Lung microvascular endothelial cell (primary cell): ENCODE data around the gene EMP2. TPM values are rescaled to one million over a fixed set of nuclear protein-coding genes. Genes with fewer than 3 reads are reported as not detected.
A peak's percentile ranks its signal among the peaks of the same experiment; 100 is the strongest.

Source experiments
- DNase-seq, 2 donors: peaks; one replicate each; pipeline versions ENCODE4 v3.0.0 to v3.0.0-alpha.2; 2010; ENCODE audit warnings: low read depth in 2 of 2
- total RNA-seq: library from RNA; depleted of rRNA; stranded (reverse); fragments of >200 nt; gene quantifications from 2 replicates; pipeline ENCODE4 v1.2.1, GENCODE V29; 2014

EMP2 gene
- total RNA-seq, 1 donor from 2014 or later, result 32.7 TPM

- DNase-seq, result no peak
These were observed 30.2 kb upstream of the EMP2 start for GRCh38 chr16:10610499-10611184.

DNA sequence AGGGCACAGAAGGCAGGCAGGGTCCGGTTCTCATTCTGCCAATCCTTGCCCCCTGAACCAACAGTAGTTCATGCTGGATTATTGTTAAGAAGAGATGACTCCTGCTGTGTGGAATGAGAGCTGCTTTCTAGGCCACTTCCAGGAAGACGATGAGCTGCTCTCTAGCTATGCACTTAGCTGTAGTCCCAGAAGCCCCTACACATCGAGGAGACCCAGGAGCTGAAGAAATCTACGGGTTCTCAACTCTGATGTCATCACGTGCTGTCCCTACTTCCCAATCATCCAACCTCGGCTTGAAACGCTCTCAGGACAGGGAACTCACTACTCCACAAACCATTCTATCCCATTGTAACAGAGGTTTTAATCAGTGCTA is 29.0 kb upstream of the EMP2 start:
- peak in 1 of 2 donors; percentile 23 for DNase-seq

- no peak for DNase-seq
These were observed 28.4 kb upstream of the EMP2 start for GRCh38 chr16:10608687-10609401.

GRCh38 chr16:10607157-10607556 is 26.8 kb upstream of the EMP2 start:
- DNase-seq, result no peak

GRCh38 chr16:10606607-10607006 is 26.2 kb upstream of the EMP2 start:
- no peak for DNase-seq

GRCh38 chr16:10605636-10606035 is 25.2 kb upstream of the EMP2 start:
- DNase-seq, result no peak

DNA sequence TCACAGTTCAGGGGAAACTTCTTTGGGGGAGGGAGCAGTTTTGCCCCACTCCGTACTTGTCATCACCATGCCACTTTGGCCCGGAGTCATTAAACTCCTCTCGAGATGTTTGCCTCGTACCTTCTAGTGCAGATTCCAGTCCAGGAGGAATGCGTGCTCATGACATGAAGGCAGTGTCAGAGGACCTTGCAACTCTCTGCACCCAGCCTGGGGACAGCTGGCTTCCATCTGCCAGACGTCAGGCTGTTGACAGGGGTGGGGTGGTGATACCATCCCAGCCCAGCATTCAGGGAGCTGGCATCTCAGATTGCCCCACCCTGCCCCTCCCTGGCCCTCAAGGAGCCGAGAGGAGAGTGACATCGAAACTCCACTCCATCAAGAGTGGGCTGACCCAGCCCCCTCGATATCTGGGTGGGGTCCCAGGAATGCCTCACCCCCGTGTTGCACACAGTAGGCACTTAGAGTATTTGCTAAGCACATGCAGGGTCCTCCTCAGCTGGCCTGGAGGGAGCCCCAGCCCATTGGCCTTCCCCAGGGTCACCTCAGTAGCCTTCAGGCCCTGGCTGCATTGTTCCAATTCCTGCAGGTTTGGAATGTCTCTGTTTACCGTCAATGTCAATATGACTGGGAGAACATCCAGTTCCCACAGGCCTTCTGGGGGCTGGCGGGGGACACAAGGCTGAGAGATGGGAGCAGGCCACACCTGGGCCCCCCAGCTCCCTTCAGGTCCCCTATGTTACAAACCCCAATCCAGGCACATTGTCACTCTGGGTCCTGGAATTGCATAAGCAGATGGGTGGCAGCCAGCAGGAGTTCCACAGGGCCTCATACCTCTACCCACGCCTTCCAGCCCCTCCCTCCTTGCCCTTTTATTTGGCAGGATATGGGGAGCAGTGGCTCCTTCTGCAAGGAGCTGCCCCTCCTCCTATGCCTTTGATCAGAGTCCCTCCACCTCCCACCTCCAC is 21.3 kb upstream of the EMP2 start:
- no peak for DNase-seq

DNA sequence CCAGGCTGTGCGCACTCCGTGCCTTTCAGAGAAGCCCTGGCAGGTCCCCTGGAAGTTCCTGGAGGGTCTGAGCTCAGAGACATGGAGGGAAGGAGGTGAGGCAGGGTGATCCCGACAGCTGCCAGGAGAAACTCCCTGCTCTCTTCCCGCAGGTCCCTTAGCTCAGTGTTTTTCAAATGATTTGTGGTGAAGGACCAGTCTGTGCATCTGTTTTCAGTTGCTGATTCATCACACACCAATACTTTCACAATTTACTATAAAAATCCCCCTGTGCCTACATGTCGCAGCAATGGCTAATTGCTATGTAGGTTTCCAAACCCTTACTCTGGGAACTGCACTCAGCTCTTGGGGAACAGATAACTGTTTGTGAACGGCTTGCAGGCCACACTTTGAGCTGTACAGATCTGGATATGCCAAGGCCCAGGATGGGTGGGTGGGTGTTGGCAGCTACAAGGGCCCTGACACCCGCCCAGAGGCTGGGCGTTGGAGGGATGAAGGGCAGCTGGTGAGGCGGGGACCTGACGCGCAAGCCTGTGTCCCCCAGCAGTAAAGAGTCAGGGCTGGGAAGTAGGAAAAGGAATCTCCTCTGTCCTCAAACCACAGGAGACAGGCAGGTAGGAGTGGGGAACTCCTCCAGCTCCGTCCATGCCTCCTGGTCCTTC is 20.5 kb upstream of the EMP2 start:
- DNase-seq, result no peak

DNA sequence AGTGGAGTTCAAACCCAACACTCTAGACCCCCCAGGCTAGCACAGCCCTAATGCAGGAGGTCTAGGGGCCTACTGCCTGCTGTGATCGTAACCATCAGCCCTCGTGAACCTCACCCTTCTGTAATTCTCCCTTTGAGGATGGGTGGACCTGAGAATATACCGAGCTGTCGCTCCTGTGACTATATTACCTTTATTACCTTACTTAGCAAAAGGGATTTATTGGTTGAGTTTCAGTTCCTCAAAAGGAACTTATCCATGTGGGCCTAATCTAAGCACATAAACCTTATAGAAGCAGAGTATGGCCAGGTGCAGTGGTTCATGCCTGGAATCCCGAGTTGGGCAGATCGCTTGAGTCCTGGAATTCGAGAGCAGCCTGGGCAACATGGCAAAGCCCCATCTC is 19.2 kb upstream of the EMP2 start:
- no peak for DNase-seq

- DNase-seq, result peak in 1 of 2 donors; percentile 65
These were observed 17.8 kb upstream of the EMP2 start for GRCh38 chr16:10598157-10598556.

- no peak for DNase-seq
These were observed 16.8 kb upstream of the EMP2 start for GRCh38 chr16:10597187-10597601.

DNA sequence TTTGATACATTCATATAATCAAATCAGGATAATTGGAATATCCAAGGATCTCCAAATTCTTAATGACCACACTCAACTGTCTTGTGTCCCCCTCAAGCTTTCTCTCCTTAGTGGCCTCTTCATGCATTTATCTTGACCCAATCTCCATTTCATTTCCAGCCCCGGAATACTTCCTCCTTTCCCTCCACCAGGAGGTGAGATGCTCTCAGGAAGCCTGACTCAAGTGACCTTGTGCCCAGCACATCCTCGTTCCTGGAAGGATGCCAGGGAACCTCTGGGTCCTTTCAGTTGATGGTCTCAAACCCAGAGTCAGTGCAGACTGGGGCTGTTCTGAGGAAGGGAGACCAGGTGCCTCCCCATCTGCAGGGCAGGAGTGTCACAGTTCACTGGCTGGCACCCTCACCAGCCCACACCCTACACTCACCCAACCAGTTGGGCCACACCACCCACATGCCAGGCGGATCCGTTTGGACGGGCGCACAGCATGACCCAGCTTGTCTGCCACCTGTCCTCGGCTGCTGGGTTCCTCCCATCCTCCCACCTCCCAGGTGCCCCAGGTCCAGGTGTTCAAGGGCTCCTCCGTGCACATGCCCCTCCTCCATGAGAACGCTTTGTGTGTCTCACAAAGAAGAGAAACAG is 14.0 kb upstream of the EMP2 start:
- no peak for DNase-seq

DNA sequence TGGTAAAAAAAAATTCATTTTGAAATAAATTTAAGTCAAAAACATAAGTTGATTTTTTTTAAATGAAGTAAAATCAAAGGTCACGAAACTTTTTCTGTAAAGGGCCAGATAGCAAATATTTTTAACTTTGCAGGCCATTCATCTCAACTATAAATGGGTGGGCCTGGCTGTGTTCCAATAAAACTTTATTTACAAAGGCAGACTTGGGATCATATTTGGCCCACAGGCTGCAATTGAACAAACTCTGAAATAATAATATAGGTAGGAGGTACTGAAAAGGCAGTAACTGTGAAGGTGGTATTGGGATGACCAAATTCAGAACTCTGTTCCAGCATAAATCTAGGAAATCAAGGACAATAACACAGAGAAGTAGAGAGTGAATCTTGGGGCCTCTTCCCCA is 12.2 kb upstream of the EMP2 start:
- DNase-seq, result no peak

GRCh38 chr16:10590342-10590741 is 9.9 kb upstream of the EMP2 start:
- no peak for DNase-seq

GRCh38 chr16:10589109-10589508 is 8.7 kb upstream of the EMP2 start:
- DNase-seq, result no peak

GRCh38 chr16:10587622-10588021 is 7.2 kb upstream of the EMP2 start:
- no peak for DNase-seq

- no peak for DNase-seq
These were observed 4.6 kb upstream of the EMP2 start for GRCh38 chr16:10584981-10585438.

- DNase-seq, result no peak
These were observed 2.9 kb upstream of the EMP2 start for GRCh38 chr16:10583269-10583668.

DNA sequence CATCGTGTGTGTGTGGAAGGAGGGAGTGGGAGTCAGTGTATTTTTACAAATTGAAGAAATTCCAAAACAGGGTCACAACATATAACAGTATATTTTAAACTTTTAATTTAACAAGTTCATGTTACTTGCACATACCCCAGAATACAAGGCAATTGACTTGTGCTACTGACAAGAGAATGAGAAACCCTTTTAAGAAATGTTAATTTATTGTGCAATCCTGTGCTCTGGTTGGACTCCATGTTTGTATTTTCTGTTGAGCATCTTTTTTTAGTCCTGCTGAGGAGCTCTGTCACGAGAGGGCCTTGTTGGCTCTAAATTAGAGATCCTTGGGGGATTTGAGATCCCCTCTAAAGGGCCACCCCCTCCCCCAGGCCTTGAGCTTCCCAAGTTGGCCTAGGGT is 1.1 kb upstream of the EMP2 start:
- DNase-seq, result no peak

DNA sequence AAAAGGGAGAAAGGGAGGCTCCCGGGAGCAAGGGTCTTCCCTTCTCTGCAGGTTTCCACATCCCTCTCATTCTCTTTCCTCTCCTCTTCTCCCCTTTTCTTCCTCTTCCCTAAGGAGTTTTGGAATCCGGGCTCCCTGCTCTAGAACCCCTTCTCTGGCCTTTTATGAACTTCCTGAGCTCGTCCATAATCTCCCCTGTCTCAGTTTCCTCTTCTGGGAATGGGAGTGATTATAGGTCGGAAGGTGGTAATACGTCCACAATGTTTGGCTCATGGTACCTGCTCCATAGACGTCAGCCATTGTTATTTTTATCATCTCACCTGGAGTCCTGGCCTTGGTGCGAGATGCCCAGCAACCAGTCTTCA is 467 bp upstream of the EMP2 start:
- no peak for DNase-seq

DNA sequence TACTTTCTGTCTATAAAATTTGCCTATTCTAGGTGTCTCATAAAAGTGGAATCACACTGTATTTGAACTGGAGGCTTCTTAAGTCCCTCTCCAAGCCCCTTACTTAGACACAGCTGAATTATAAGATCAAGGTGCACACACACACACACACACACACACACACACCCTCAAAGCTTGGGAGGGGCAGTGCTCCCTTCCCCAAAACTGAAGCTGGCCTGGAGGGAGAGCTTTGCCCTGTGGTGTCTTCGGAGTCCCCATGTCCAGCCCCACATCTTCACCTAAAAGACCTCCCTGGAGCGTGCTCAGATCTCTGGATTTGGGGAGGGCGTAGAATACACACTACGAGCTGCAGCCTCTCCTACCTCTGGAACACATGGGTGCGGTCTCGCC is 828 bp downstream of the EMP2 start:
- DNase-seq, result no peak
